HL-60 (cell line): Measurements from ENCODE around the gene SCUBE1.

Experiments
- DNase-seq, 2 experiments: peaks; one replicate each; pipeline ENCODE4 v3.0.0-alpha.2; 2010 to 2020; ENCODE audit warnings: low read depth in 1 of 2, low spot score in 1 of 2
- H3K27ac ChIP-seq: fragments of 250-450 bp; sonication (Bioruptor Pico); replicated peaks from 2 replicates; pipeline ENCODE4 v1.5.1; 2020; ENCODE audit warnings: mild to moderate bottlenecking, moderate library complexity
- H3K27me3 ChIP-seq: fragments of 250-450 bp; sonication (Bioruptor Pico); 2 replicates; pipeline ENCODE4 v1.5.1; 2021; ENCODE audit warnings: mild to moderate bottlenecking, moderate library complexity; ENCODE audit not compliant: insufficient read depth, poor library complexity, severe bottlenecking
- H3K4me3 ChIP-seq: replicated peaks from 2 replicates; pipeline ENCODE4 v1.5.1; 2011; ENCODE audit warnings: mild to moderate bottlenecking, control low read depth, low read length; ENCODE audit not compliant: insufficient read depth
- GABPA ChIP-seq: IDR thresholded peaks from 2 replicates; pipeline ENCODE4 v1.6.1; 2012; ENCODE audit warnings: low read depth
- POLR2AphosphoS5 ChIP-seq: IDR thresholded peaks from 2 replicates; pipeline ENCODE4 v1.6.1; 2012; ENCODE audit warnings: low read depth
- SPI1 ChIP-seq: IDR thresholded peaks from 2 replicates; pipeline ENCODE4 v1.6.1; 2012; ENCODE audit warnings: low read depth, mild to moderate bottlenecking, borderline replicate concordance
- long read RNA-seq: library from polyadenylated mRNA; unstranded; transcript quantifications from one replicate; pipeline ENCODE4 v2.0.0, GENCODE V29; 2020
- TF ChIP-seq, protein P1 (sequence below): IDR thresholded peaks from one replicate; pipeline ENCODE4 v1.5.1; 2011; ENCODE audit warnings: low read length, control low read depth, inconsistent platforms; ENCODE audit not compliant: insufficient read depth
- TF ChIP-seq, protein P2 (sequence below): IDR thresholded peaks from 2 replicates; pipeline ENCODE4 v1.6.1; 2012; ENCODE audit warnings: low read depth; ENCODE audit not compliant: insufficient replicate concordance

SCUBE1 gene
- long read RNA-seq: 0 reads

DNA sequence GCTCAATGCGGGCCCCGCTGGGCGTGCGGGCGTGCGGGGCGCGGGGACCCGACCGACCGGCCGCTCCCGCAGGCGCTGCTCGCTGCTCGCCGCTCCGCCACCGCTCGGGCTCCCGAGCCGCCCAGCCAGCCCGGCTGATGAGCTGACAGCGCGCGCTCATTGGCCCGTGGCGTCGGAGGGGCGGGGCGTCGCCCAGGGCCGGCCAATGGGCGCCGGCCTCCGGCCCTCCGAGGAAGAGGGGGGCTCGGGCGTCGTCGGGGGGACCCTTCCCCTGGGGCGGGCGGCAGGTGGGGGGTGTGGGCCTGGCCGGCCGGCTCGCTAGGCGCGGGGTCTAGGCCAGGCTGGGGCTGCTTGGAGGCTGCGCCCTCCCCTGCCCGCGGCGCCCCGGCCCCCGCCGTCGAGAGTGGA lies at the start of gene SCUBE1:
Gene SCUBE1 (minus strand): TSS at position 111 of the 408 bp plus-strand sequence. CDS start 111 bp downstream, outside the sequence.
- peak within 1 kb of the TSS; percentile 43 for H3K4me3 ChIP-seq
- peak; percentile 43 to 69 for DNase-seq
- peaks cover 12% of the 10 kb centered on the region for H3K27me3 ChIP-seq
- TF ChIP-seq, protein P1, sequence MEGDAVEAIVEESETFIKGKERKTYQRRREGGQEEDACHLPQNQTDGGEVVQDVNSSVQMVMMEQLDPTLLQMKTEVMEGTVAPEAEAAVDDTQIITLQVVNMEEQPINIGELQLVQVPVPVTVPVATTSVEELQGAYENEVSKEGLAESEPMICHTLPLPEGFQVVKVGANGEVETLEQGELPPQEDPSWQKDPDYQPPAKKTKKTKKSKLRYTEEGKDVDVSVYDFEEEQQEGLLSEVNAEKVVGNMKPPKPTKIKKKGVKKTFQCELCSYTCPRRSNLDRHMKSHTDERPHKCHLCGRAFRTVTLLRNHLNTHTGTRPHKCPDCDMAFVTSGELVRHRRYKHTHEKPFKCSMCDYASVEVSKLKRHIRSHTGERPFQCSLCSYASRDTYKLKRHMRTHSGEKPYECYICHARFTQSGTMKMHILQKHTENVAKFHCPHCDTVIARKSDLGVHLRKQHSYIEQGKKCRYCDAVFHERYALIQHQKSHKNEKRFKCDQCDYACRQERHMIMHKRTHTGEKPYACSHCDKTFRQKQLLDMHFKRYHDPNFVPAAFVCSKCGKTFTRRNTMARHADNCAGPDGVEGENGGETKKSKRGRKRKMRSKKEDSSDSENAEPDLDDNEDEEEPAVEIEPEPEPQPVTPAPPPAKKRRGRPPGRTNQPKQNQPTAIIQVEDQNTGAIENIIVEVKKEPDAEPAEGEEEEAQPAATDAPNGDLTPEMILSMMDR: no peak
- TF ChIP-seq GABPA: no peak
- H3K27ac ChIP-seq: no peak within 1 kb of the TSS

DNA sequence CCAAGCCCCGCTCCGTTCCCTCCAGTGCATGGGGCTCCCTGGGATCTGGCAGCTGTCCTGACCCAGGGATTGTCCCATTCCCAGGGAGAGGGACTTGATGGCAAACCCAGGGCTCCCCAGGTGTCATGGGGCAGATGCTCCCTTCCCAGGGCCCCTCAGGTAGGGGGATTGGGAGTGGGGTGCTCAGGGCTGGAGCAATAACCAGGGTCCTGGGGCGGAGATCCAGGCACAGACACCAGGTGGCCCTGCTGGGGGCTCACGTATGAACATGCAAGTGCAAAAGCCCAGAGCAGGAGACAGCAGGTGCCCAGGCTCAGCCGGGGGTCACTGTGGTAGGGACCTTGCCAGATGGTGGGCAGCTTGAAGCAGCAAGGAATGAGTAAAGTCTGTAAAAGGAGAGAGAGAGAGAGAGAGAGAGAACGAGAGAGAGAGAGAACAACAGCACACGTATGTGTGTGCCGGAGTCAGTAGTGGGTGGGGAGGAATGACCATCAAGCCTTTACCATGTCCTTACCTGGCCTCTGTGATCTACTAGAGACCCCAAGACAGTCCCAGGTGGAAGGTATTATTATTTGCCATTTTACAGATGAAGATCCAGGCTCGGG lies 49.3 kb upstream of the SCUBE1 start:
- no peak for TF ChIP-seq SPI1
- TF ChIP-seq, protein P1: no peak
- TF ChIP-seq GABPA: no peak
- TF ChIP-seq, protein P2, sequence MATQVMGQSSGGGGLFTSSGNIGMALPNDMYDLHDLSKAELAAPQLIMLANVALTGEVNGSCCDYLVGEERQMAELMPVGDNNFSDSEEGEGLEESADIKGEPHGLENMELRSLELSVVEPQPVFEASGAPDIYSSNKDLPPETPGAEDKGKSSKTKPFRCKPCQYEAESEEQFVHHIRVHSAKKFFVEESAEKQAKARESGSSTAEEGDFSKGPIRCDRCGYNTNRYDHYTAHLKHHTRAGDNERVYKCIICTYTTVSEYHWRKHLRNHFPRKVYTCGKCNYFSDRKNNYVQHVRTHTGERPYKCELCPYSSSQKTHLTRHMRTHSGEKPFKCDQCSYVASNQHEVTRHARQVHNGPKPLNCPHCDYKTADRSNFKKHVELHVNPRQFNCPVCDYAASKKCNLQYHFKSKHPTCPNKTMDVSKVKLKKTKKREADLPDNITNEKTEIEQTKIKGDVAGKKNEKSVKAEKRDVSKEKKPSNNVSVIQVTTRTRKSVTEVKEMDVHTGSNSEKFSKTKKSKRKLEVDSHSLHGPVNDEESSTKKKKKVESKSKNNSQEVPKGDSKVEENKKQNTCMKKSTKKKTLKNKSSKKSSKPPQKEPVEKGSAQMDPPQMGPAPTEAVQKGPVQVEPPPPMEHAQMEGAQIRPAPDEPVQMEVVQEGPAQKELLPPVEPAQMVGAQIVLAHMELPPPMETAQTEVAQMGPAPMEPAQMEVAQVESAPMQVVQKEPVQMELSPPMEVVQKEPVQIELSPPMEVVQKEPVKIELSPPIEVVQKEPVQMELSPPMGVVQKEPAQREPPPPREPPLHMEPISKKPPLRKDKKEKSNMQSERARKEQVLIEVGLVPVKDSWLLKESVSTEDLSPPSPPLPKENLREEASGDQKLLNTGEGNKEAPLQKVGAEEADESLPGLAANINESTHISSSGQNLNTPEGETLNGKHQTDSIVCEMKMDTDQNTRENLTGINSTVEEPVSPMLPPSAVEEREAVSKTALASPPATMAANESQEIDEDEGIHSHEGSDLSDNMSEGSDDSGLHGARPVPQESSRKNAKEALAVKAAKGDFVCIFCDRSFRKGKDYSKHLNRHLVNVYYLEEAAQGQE: no peak
- TF ChIP-seq POLR2AphosphoS5: no peak
- no peak for DNase-seq

DNA sequence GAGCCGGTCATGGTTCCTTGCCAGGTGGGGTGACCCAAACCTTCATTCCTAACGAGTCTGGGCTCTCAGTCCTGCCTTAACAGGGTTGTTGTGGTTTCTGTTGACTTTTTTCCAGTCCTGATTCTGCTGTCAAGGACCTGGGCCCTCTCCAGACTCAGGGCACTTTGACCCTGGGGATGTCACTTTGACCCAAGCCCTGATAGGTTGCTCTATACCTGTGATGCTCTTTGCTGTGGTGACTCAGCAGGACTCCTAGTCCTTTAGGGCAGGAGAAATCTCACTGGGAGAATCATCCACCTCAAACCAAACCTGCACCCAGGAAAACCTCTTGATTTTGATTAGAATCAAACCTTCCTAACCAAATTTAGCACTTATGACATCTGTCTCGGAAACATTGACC lies 48.1 kb upstream of the SCUBE1 start:
- no peak for TF ChIP-seq POLR2AphosphoS5
- no peak for TF ChIP-seq SPI1
- no peak for TF ChIP-seq GABPA
- TF ChIP-seq, protein P1: no peak
- H3K27ac ChIP-seq: no peak overlapping the region
- H3K4me3 ChIP-seq: no peak overlapping the region
- no peak for DNase-seq
- H3K27me3 ChIP-seq: no peaks in the 10 kb centered on the region

More for the DNA sequence above, 49.3 kb upstream of the SCUBE1 start:
- no peak overlapping the region for H3K4me3 ChIP-seq
- no peaks in the 10 kb centered on the region for H3K27me3 ChIP-seq
- no peak overlapping the region for H3K27ac ChIP-seq

DNA sequence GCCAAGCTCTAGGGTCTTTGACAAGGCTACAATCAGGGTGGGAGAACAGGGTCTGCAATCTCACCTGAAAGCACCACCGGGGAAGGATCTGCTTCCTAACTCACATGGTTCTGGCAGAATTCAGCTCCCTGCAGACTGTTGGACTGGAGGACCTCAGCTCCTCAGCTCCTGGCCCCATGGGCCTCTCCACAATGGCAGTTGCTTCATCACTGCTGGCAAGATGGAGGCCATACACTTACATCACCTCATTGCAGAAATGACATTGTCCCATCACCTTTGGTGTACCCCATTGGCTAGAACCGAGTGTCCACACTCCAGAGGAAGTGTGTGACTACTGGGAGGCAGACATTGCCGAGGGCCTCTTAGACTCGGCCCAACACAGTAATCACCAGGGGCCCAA lies 47.7 kb upstream of the SCUBE1 start:
- TF ChIP-seq, protein P1: no peak
- TF ChIP-seq POLR2AphosphoS5: no peak
- no peak for TF ChIP-seq SPI1
- no peak for TF ChIP-seq GABPA
- TF ChIP-seq, protein P2: no peak
- DNase-seq: peak in 1 of 2 experiments; percentile 37
- H3K27me3 ChIP-seq: no peaks in the 10 kb centered on the region
- H3K27ac ChIP-seq: no peak overlapping the region
- no peak overlapping the region for H3K4me3 ChIP-seq
